Gastroesophageal sphincter (tissue), 4 donors: ENCODE results near the gene SESTD1. TPM values are rescaled to one million over a fixed set of nuclear protein-coding genes. Genes with fewer than 3 reads are reported as not detected.

Experiments
- ATAC-seq: fragments of 150-250 bp; one replicate; pipeline ENCODE4 v1.9.1; 2016; ENCODE audit warnings: mild to moderate bottlenecking, moderate library complexity
- H3K27ac ChIP-seq, 4 donors: fragments of 200-600 bp; sonication (generic) in 3 of 4; 1 replicate in 3 of 4; 2 replicates in 1 of 4; pipeline ENCODE4 v1.5.1; 2016 to 2019
- H3K27me3 ChIP-seq: fragments of 200-600 bp; sonication (generic); one replicate; pipeline ENCODE4 v1.5.1; 2019
- H3K36me3 ChIP-seq, 2 donors: fragments of 200-600 bp; sonication (generic); one replicate each; pipeline ENCODE4 v1.5.1; 2019; ENCODE audit warnings: control low read depth in 1 of 2
- H3K4me1 ChIP-seq, 3 donors: fragments of 200-600 bp; sonication (generic); 1 replicate in 2 of 3; 2 replicates in 1 of 3; pipeline ENCODE4 v1.5.1; 2016 to 2019; ENCODE audit warnings: control low read depth in 2 of 3
- H3K4me3 ChIP-seq, 2 donors: fragments of 200-600 bp; sonication (generic); one replicate each; pipeline ENCODE4 v1.5.1; 2019; ENCODE audit warnings: mild to moderate bottlenecking in 1 of 2, moderate library complexity in 1 of 2
- H3K9me3 ChIP-seq, 3 donors: fragments of 200-600 bp; sonication (generic); one replicate each; pipeline ENCODE4 v1.5.1; 2017 to 2019; ENCODE audit warnings: control low read depth in 2 of 3
- CTCF ChIP-seq, 4 experiments: fragments of 200-600 bp in 2 of 4; fragments of 450-650 bp in 2 of 4; sonication (generic) in 1 of 4; IDR thresholded peaks; one replicate each; pipeline ENCODE4 v1.5.1; 2017 to 2019; ENCODE audit warnings: antibody characterized with exemption in 4 of 4, mild to moderate bottlenecking in 2 of 4, moderate library complexity in 2 of 4
- EP300 ChIP-seq: sonication (generic); formaldehyde crosslinking; IDR thresholded peaks from one replicate; pipeline ENCODE4 v1.6.1; 2017; ENCODE audit warnings: antibody characterized with exemption, mild to moderate bottlenecking
- POLR2A ChIP-seq, 2 donors: fragments of 450-650 bp; IDR thresholded peaks; one replicate each; pipeline ENCODE4 v1.6.1; 2017; ENCODE audit warnings: antibody characterized with exemption in 2 of 2, mild to moderate bottlenecking in 2 of 2, moderate library complexity in 1 of 2
- POLR2AphosphoS5 ChIP-seq: sonication (generic); formaldehyde crosslinking; IDR thresholded peaks from one replicate; pipeline ENCODE4 v1.6.1; 2017; ENCODE audit warnings: antibody characterized with exemption
- WGBS, 2 donors: methylation state at CpG; one replicate each; pipeline ENCODE4 v1.1.5; 2018; ENCODE audit warnings: low coverage in 1 of 2; 5-methylcytosine and 5-hydroxymethylcytosine counted together
- total RNA-seq, 4 donors: library from RNA; depleted of rRNA; stranded (reverse); fragments of >200 nt; gene quantifications; one replicate each; pipeline ENCODE4 v1.1.0, GENCODE V29; 2016

Gene SESTD1
- total RNA-seq, 4 donors from 2014 or later, result 47.9 to 103 (median 68.5) TPM

- Histone ChIP-seq H3K9me3 (no peaks in the 10 kb centered on the region), H3K27ac (no peak overlapping the region), H3K4me3 (no peak overlapping the region), H3K4me1 (no peaks in the 10 kb centered on the region), H3K36me3 (no peaks in the 10 kb centered on the region), H3K27me3 (no peaks in the 10 kb centered on the region)
- 94 to 100% methylated on average over 2 of the region's 2 CpGs for WGBS, 2 donors
- TF ChIP-seq EP300 (no peak), POLR2AphosphoS5 (no peak), CTCF (IDR thresholded peaks at IDR 0.05) (no peak), POLR2A (IDR thresholded peaks at IDR 0.05) (no peak)
- ATAC-seq, result no peak
These were observed 33.3 kb upstream of the SESTD1 start for GRCh38 chr2:179297927-179298326.

GRCh38 chr2:179290329-179290728 lies 25.7 kb upstream of the SESTD1 start:
- Histone ChIP-seq H3K27ac (no peak overlapping the region), H3K4me1 (no peaks in the 10 kb centered on the region), H3K9me3 (no peaks in the 10 kb centered on the region), H3K4me3 (no peak overlapping the region), H3K36me3 (no peaks in the 10 kb centered on the region), H3K27me3 (no peaks in the 10 kb centered on the region)
- WGBS, 2 donors, result 100% methylated on average over 1 of the region's 1 CpG
- ATAC-seq, result no peak
- TF ChIP-seq POLR2A (IDR thresholded peaks at IDR 0.05), result no peak
- TF ChIP-seq POLR2AphosphoS5, result no peak
- TF ChIP-seq CTCF (IDR thresholded peaks at IDR 0.05), result no peak
- TF ChIP-seq EP300, result no peak

- Histone ChIP-seq H3K9me3 (no peaks in the 10 kb centered on the region), H3K27ac (no peak overlapping the region), H3K27me3 (no peaks in the 10 kb centered on the region), H3K4me1 (no peaks in the 10 kb centered on the region), H3K36me3 (no peaks in the 10 kb centered on the region), H3K4me3 (no peak overlapping the region)
- TF ChIP-seq CTCF (IDR thresholded peaks at IDR 0.05) (no peak), EP300 (no peak), POLR2AphosphoS5 (no peak)
- no peak for ATAC-seq
These were observed 20.4 kb upstream of the SESTD1 start for GRCh38 chr2:179285060-179285459.

- Histone ChIP-seq H3K27ac (no peak overlapping the region), H3K4me1 (peaks cover 4 to 35% (median 6%) of the 10 kb centered on the region in 3 donors), H3K9me3 (no peaks in the 10 kb centered on the region), H3K36me3 (no peaks in the 10 kb centered on the region), H3K27me3 (no peaks in the 10 kb centered on the region), H3K4me3 (no peak overlapping the region)
- TF ChIP-seq EP300 (no peak), CTCF (IDR thresholded peaks at IDR 0.05) (no peak), POLR2A (IDR thresholded peaks at IDR 0.05) (no peak), POLR2AphosphoS5 (no peak)
- no peak for ATAC-seq
- 74 to 92% methylated on average over 1 to 2 of the region's 3 CpGs for WGBS, 2 donors
These were observed 13.0 kb upstream of the SESTD1 start for GRCh38 chr2:179277429-179278196.
